HEK293 (cell line): Measurements from ENCODE around the gene RASSF5.

Source experiments
- CTCF ChIA-PET: fragments of 350-600 bp; formaldehyde crosslinking; extraction: SDS; loops from one replicate; lab custom pipeline; 2021; ENCODE audit warnings: antibody characterized with exemption; lab: Yijun Ruan, JAX
- POLR2A ChIA-PET: fragments of 300-600 bp; formaldehyde crosslinking; extraction: SDS; loops from one replicate; lab custom pipeline; 2020; ENCODE audit warnings: antibody characterized with exemption, inconsistent platforms; lab: Yijun Ruan, JAX
- H3K27ac ChIP-seq: fragments of 200-500 bp; sonication (Bioruptor generic); 2 replicates; pipeline ENCODE4 v1.5.1; 2014; ENCODE audit warnings: low read depth, low read length, control low read depth, inconsistent platforms; ENCODE audit errors: extremely low read depth
- H3K36me3 ChIP-seq, 2 experiments: fragments of 200-500 bp in 1 of 2; sonication (Bioruptor generic) in 1 of 2; 1 replicate in 1 of 2; 2 replicates in 1 of 2; pipeline ENCODE4 v1.5.1; 2014 to 2017; ENCODE audit warnings: inconsistent platforms in 2 of 2, low read length in 2 of 2; ENCODE audit not compliant: control insufficient read depth in 2 of 2, insufficient read depth in 1 of 2
- H3K4me1 ChIP-seq: fragments of 200-500 bp; sonication (Bioruptor generic); 2 replicates; pipeline ENCODE4 v1.5.1; 2014; ENCODE audit warnings: mild to moderate bottlenecking, low read length, inconsistent platforms; ENCODE audit not compliant: control insufficient read depth, insufficient read depth
- H3K4me3 ChIP-seq: 2 replicates; pipeline ENCODE4 v1.5.1; 2011; ENCODE audit warnings: low read depth, mild to moderate bottlenecking, control low read depth, low read length, moderate library complexity
- H3K9me3 ChIP-seq: fragments of 200-500 bp; sonication (Bioruptor generic); 2 replicates; pipeline ENCODE4 v1.5.1; 2014; ENCODE audit warnings: low read depth, low read length, inconsistent platforms; ENCODE audit not compliant: control insufficient read depth, insufficient read depth
- GLIS1 ChIP-seq: fragments of 450-650 bp; formaldehyde crosslinking; IDR thresholded peaks from 2 replicates; pipeline ENCODE4 v1.5.1; 2016; ENCODE audit warnings: missing biosample characterization, missing genetic modification characterization
- KLF1 ChIP-seq: fragments of 450-650 bp; formaldehyde crosslinking; IDR thresholded peaks from 2 replicates; pipeline ENCODE4 v1.5.1; 2016; ENCODE audit warnings: missing biosample characterization, missing genetic modification characterization
- MZF1 ChIP-seq: fragments of 450-650 bp; formaldehyde crosslinking; IDR thresholded peaks from 2 replicates; pipeline ENCODE4 v1.5.1; 2017; ENCODE audit warnings: missing biosample characterization, missing genetic modification characterization, borderline replicate concordance
- ZBTB11 ChIP-seq: fragments of 450-650 bp; formaldehyde crosslinking; conservative IDR thresholded peaks from 2 replicates; pipeline ENCODE4 v1.5.1; 2016; ENCODE audit warnings: low read depth, missing biosample characterization, missing genetic modification characterization
- ZFP3 ChIP-seq: fragments of 450-650 bp; formaldehyde crosslinking; IDR thresholded peaks from 2 replicates; pipeline ENCODE4 v1.5.1; 2016; ENCODE audit warnings: low read depth, missing biosample characterization, missing genetic modification characterization
- ZFP37 ChIP-seq: fragments of 450-650 bp; formaldehyde crosslinking; IDR thresholded peaks from 2 replicates; pipeline ENCODE4 v1.5.1; 2016; ENCODE audit warnings: missing biosample characterization, missing genetic modification characterization
- ZFP69B ChIP-seq: fragments of 450-650 bp; formaldehyde crosslinking; IDR thresholded peaks from 2 replicates; pipeline ENCODE4 v1.5.1; 2016; ENCODE audit warnings: missing biosample characterization, missing genetic modification characterization
- ZNF146 ChIP-seq: fragments of 450-650 bp; formaldehyde crosslinking; IDR thresholded peaks from 2 replicates; pipeline ENCODE4 v1.5.1; 2016; ENCODE audit warnings: missing biosample characterization, missing genetic modification characterization
- ZNF174 ChIP-seq: fragments of 450-650 bp; formaldehyde crosslinking; IDR thresholded peaks from 2 replicates; pipeline ENCODE4 v1.5.0; 2017; ENCODE audit warnings: missing biosample characterization, mild to moderate bottlenecking, missing genetic modification characterization
- ZNF19 ChIP-seq: fragments of 450-650 bp; formaldehyde crosslinking; IDR thresholded peaks from 2 replicates; pipeline ENCODE4; 2016; ENCODE audit warnings: missing biosample characterization, missing genetic modification characterization, low read depth
- ZNF248 ChIP-seq: fragments of 450-650 bp; formaldehyde crosslinking; IDR thresholded peaks from 2 replicates; pipeline ENCODE4 v1.5.1; 2017; ENCODE audit warnings: missing biosample characterization, missing genetic modification characterization
- ZNF514 ChIP-seq: fragments of 450-650 bp; formaldehyde crosslinking; IDR thresholded peaks from 2 replicates; pipeline ENCODE4 v1.5.1; 2016; ENCODE audit warnings: missing biosample characterization, missing genetic modification characterization
- ZNF677 ChIP-seq: fragments of 450-650 bp; IDR thresholded peaks from 2 replicates; pipeline ENCODE4 v1.5.0; 2018; ENCODE audit warnings: missing biosample characterization, mild to moderate bottlenecking, missing genetic modification characterization, moderate library complexity
- ZNF692 ChIP-seq: fragments of 450-650 bp; formaldehyde crosslinking; IDR thresholded peaks from 2 replicates; pipeline ENCODE4 v1.5.1; 2016; ENCODE audit warnings: missing biosample characterization, missing genetic modification characterization
- ZNF747 ChIP-seq: fragments of 450-650 bp; formaldehyde crosslinking; IDR thresholded peaks from 2 replicates; pipeline ENCODE4 v1.5.1; 2016; ENCODE audit warnings: missing biosample characterization, missing genetic modification characterization
- ZNF785 ChIP-seq: fragments of 450-650 bp; formaldehyde crosslinking; IDR thresholded peaks from 2 replicates; pipeline ENCODE4 v1.5.1; 2016; ENCODE audit warnings: missing biosample characterization, missing genetic modification characterization
- ZSCAN16 ChIP-seq: fragments of 450-650 bp; formaldehyde crosslinking; IDR thresholded peaks from 2 replicates; pipeline ENCODE4 v1.5.1; 2016; ENCODE audit warnings: missing biosample characterization, missing genetic modification characterization
- ZSCAN23 ChIP-seq: fragments of 450-650 bp; formaldehyde crosslinking; IDR thresholded peaks from 2 replicates; pipeline ENCODE4 v1.5.1; 2016; ENCODE audit warnings: missing biosample characterization, missing genetic modification characterization
- ZSCAN4 ChIP-seq: fragments of 450-650 bp; formaldehyde crosslinking; IDR thresholded peaks from 2 replicates; pipeline ENCODE4 v1.5.1; 2017; ENCODE audit warnings: missing biosample characterization, missing genetic modification characterization

Gene RASSF5

GRCh38 chr1:206593351-206593925 is 86.1 kb downstream of the RASSF5 start (continued):
- TF ChIP-seq ZSCAN4 (tag by site-specific recombination) = peak; percentile 44

GRCh38 chr1:206595581-206596318 is 88.4 kb downstream of the RASSF5 start:
- ChIA-PET CTCF (interaction anchor here (1.6 to 4.7 kb wide), 2 partner anchors 12 to 68 kb away, joined by 4 to 28 read pairs; no protein-coding TSS in a partner anchor), POLR2A (no interaction called here)
- Histone ChIP-seq H3K4me3 (no peak overlapping the region), H3K9me3 (no peaks in the 10 kb centered on the region), H3K27ac (no peak overlapping the region), H3K36me3 (peaks cover 33 to 94% of the 10 kb centered on the region in 2 experiments), H3K4me1 (no peaks in the 10 kb centered on the region)
- TF ChIP-seq ZFP3 (tag by site-specific recombination) (no peak), ZNF677 (tag by site-specific recombination) (no peak), ZFP37 (no peak), ZNF248 (no peak), ZFP69B (tag by site-specific recombination) (no peak), MZF1 (no peak), ZSCAN23 (tag by site-specific recombination) (no peak), ZNF174 (tag by site-specific recombination) (no peak), ZNF747 (tag by site-specific recombination) (no peak), ZBTB11 (tag by site-specific recombination) (no peak), ZNF785 (tag by site-specific recombination) (no peak), ZNF692 (tag by site-specific recombination) (no peak), KLF1 (tag by site-specific recombination) (no peak), ZNF19 (no peak), ZNF146 (no peak)
- TF ChIP-seq, all 188 proteins: peak for 0

GRCh38 chr1:206596319-206596666 is 89.0 kb downstream of the RASSF5 start:
- no peak overlapping the region for H3K27ac ChIP-seq
- CTCF ChIA-PET = no interaction called here

More at GRCh38 chr1:206596319-206596666, 89.0 kb downstream of the RASSF5 start:
- POLR2A ChIA-PET = no interaction called here
- no peaks in the 10 kb centered on the region for H3K4me1 ChIP-seq
- H3K4me3 ChIP-seq = no peak overlapping the region
- H3K9me3 ChIP-seq = no peaks in the 10 kb centered on the region
- no peak for TF ChIP-seq ZNF514 (tag by site-specific recombination)
- no peak for TF ChIP-seq GLIS1 (tag by site-specific recombination)
- TF ChIP-seq ZSCAN16 (tag by site-specific recombination) = no peak
- H3K36me3 ChIP-seq = peaks cover 33 to 94% of the 10 kb centered on the region in 2 experiments
